Measurements from ENCODE around the gene GUCD1. TPM values are rescaled to one million over a fixed set of nuclear protein-coding genes. Genes with fewer than 3 reads are reported as not detected.

The GUCD1 gene
- total RNA-seq, 2 experiments from 2014 or later, result 130 to 150 TPM

GRCh38 chr22:24585461-24585860 lies 30.5 kb upstream of the GUCD1 start:
- no peaks in the 10 kb centered on the region for H3K27me3 Mint-ChIP-seq
- CTCF ChIA-PET, result no interaction called here
- ATAC-seq, result no peak

GRCh38 chr22:24584871-24585411 lies 30.0 kb upstream of the GUCD1 start:
- Mint-ChIP-seq H3K9me3 (ENCODE audit: low read depth) (no peaks in the 10 kb centered on the region), H3K4me1 (no peaks in the 10 kb centered on the region), H3K27ac (no peak overlapping the region), H3K27me3 (no peaks in the 10 kb centered on the region), H3K36me3 (no peaks in the 10 kb centered on the region), H3K4me3 (no peak overlapping the region)
- no peak for ATAC-seq
- CTCF ChIA-PET, result no interaction called here
- no peak for DNase-seq

More at GRCh38 chr22:24585461-24585860, 30.5 kb upstream of the GUCD1 start:
- Mint-ChIP-seq H3K9me3 (ENCODE audit: low read depth) (no peaks in the 10 kb centered on the region), H3K36me3 (no peaks in the 10 kb centered on the region), H3K27ac (no peak overlapping the region), H3K4me3 (no peak overlapping the region), H3K4me1 (no peaks in the 10 kb centered on the region)
- DNase-seq, result no peak

DNA sequence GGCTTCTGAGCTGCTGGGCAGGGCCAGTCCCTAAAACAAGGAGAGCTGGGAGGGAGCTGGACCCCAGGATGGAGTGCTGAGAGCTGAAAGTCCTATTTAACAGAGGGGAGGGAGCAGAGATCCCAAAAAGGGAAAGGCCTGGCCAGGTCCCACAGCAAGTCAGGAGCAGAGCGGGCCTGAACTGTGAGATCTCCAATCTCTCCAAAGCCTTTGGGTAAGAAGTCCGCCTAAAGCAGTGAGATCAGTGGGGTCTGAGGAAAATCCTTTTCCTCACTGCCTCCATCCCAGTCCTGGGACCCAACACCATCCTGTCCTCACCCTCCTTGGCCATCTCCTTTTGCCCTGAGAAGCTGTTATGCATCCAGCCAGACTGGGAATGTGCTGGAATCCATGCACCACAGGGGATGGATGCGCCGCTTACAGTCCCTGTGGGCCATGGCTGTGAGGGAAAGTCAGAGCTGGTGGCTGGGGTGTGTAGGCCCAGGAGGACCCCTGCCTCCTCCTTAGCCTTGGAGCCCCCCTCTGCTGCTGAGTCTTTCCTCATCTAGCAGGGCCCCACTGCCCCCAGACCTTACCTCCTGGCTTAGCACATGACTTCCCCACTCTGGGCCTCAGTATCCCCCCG lies 29.3 kb upstream of the GUCD1 start:
- H3K36me3 Mint-ChIP-seq, result no peaks in the 10 kb centered on the region
- no peaks in the 10 kb centered on the region for H3K27me3 Mint-ChIP-seq
- H3K9me3 Mint-ChIP-seq (ENCODE audit: low read depth), result no peaks in the 10 kb centered on the region
- CTCF ChIA-PET, result no interaction called here
- H3K27ac Mint-ChIP-seq, result no peak overlapping the region
- DNase-seq, result no peak
- H3K4me3 Mint-ChIP-seq, result no peak overlapping the region
- H3K4me1 Mint-ChIP-seq, result no peaks in the 10 kb centered on the region
- no peak for ATAC-seq

DNA sequence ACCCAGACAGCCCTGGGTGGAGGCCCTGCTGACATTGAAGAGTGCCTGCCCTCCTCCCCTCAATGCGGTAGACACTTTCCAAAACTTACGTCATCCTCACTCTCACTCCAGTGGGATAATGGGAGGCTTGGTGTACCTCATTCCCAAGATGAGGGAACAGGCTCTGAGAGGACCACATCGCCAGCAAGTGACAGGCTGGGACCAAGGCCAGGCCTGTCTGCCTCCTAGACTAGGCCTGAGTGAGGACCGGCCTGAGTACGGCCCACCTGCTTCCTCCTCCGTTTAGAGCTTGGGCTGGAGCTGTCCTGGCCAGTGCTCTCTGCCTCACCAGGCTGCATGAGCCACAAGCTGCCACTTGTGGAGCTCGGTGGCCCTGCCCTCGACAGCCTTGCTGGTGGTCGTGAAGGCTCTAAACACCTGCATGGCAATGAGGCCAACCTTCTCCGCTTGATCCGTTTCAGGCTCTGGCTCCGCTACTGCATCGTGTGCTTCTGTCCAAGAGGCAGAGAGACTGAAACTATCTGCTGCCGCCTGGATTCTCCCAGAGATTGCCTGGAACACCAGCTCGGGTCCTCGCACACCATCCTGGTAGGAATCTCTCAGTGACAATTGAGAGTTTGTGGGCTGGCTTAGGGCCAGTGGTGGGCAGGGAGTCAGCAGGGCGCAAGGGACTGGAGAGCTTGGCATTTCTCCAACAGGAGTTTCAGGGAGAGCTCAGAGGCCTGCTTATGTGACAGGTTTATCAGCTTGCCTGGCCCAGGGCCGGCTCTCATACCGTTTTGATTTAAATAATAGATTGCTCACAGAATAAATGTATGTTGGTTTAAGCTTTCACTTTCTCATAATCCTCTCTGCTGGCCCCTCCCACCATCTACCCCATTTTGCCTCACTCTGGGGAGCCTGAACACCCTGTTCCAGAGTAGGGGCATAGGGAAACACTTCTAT lies 28.6 kb upstream of the GUCD1 start:
- Mint-ChIP-seq H3K9me3 (ENCODE audit: low read depth) (no peaks in the 10 kb centered on the region), H3K4me1 (no peaks in the 10 kb centered on the region), H3K27me3 (no peaks in the 10 kb centered on the region), H3K4me3 (no peak overlapping the region), H3K36me3 (no peaks in the 10 kb centered on the region), H3K27ac (no peak overlapping the region)
- ATAC-seq (peak; percentile 29), DNase-seq (no peak)
- CTCF ChIA-PET, result no interaction called here

- ATAC-seq (no peak), DNase-seq (no peak)
- CTCF ChIA-PET, result no interaction called here
- H3K27ac Mint-ChIP-seq, result no peak overlapping the region
- no peaks in the 10 kb centered on the region for H3K27me3 Mint-ChIP-seq
- no peaks in the 10 kb centered on the region for H3K4me1 Mint-ChIP-seq
- H3K9me3 Mint-ChIP-seq (ENCODE audit: low read depth), result no peaks in the 10 kb centered on the region
- H3K36me3 Mint-ChIP-seq, result no peaks in the 10 kb centered on the region
- H3K4me3 Mint-ChIP-seq, result no peak overlapping the region
Measured at GRCh38 chr22:24582056-24582814, 27.3 kb upstream of the GUCD1 start.

GRCh38 chr22:24580276-24580675 lies 25.3 kb upstream of the GUCD1 start:
- no peak for DNase-seq
- Mint-ChIP-seq H3K9me3 (ENCODE audit: low read depth) (no peaks in the 10 kb centered on the region), H3K36me3 (no peaks in the 10 kb centered on the region), H3K27me3 (no peaks in the 10 kb centered on the region), H3K4me3 (no peak overlapping the region), H3K27ac (no peak overlapping the region), H3K4me1 (no peaks in the 10 kb centered on the region)
- ATAC-seq, result no peak
- CTCF ChIA-PET, result interaction anchor here (0.7 kb wide), 1 partner anchor 61 kb away, joined by 3 read pairs; no protein-coding TSS in a partner anchor

GRCh38 chr22:24579258-24579601 lies 24.3 kb upstream of the GUCD1 start:
- H3K4me1 Mint-ChIP-seq, result no peaks in the 10 kb centered on the region
- no peak for DNase-seq
- no peak overlapping the region for H3K27ac Mint-ChIP-seq
- H3K36me3 Mint-ChIP-seq, result peaks cover 8% of the 10 kb centered on the region
- no peak overlapping the region for H3K4me3 Mint-ChIP-seq
- H3K27me3 Mint-ChIP-seq, result no peaks in the 10 kb centered on the region
- CTCF ChIA-PET, result no interaction called here
- no peak for ATAC-seq
- H3K9me3 Mint-ChIP-seq (ENCODE audit: low read depth), result no peaks in the 10 kb centered on the region

DNA sequence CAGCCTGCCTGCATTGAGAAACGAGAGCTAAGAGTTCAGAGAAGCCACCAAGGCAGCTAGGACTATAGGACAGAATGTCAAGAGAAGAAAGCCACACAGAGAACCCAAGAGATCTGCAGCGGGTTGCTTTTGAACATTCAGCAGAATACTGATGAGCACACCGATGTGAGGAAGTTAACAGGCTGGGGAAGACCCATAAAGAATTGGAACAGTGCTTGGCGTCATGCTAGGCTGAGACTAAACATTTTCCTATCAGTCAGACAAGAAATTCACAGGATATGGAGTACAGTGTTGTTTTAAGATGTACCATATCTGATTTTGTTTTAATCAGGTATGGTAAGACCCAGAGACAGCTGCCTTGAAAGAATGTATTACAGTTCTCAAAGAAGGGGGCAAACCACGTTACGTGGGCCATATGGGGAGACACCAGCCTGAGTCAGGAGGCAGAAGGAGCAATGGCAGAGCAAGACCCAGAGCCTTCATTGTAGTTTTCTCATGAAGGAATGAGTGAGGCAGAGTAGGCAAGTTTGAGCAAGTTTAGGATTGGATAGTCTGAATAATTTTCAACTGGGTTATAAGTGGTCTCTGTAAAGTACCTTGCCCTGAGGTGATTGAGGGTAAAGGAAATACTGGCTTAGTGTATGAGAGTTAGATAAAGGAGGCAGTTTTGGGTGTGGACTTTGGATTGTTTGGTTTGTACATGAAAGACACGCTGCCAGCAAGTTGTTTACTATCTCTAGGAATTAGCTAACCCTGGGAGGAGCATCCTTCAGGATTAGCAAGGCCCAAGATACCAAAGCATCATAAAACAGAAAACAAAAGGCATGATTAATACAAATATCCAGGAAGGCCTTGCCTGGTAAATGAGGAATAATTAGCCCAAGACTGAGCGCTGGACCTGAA lies 23.7 kb upstream of the GUCD1 start:
- Mint-ChIP-seq H3K4me3 (no peak overlapping the region), H3K4me1 (no peaks in the 10 kb centered on the region), H3K27me3 (no peaks in the 10 kb centered on the region), H3K36me3 (peaks cover 10% of the 10 kb centered on the region), H3K27ac (no peak overlapping the region), H3K9me3 (ENCODE audit: low read depth) (no peaks in the 10 kb centered on the region)
- DNase-seq, result no peak
- CTCF ChIA-PET, result interaction anchor here (0.9 to 1.5 kb wide), 2 partner anchors 9 to 12 kb away, joined by 3 read pairs; no protein-coding TSS in a partner anchor
- ATAC-seq, result no peak

DNA sequence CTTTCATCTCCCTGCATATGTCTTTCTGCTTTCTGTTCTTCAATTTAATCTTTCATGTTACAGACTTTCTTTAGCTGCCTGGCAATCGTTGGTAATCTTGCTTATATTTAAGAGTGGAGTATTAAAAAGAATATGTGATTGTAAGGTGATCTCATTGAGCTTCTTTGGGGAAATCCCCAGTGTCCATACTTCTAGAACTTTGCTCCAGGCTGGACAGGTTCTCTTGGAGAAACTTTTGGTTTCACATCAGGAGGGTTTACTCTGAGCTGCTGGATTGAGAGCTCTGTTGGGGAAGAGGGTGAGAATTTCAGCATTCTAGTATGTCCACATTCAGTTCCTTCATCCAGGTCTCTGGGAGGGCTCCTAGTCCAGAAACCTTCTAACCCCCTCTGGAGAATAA lies 21.8 kb upstream of the GUCD1 start:
- Mint-ChIP-seq H3K27me3 (no peaks in the 10 kb centered on the region), H3K4me3 (no peak overlapping the region), H3K36me3 (peaks cover 23% of the 10 kb centered on the region), H3K4me1 (no peaks in the 10 kb centered on the region), H3K9me3 (ENCODE audit: low read depth) (no peaks in the 10 kb centered on the region), H3K27ac (no peak overlapping the region)
- no peak for ATAC-seq
- CTCF ChIA-PET, result no interaction called here
- DNase-seq, result no peak

- CTCF ChIA-PET, result no interaction called here
- no peak for ATAC-seq
- H3K9me3 Mint-ChIP-seq (ENCODE audit: low read depth), result no peaks in the 10 kb centered on the region
- peaks cover 43% of the 10 kb centered on the region for H3K36me3 Mint-ChIP-seq
- DNase-seq, result no peak
- H3K27me3 Mint-ChIP-seq, result no peaks in the 10 kb centered on the region
- H3K4me1 Mint-ChIP-seq, result peaks cover 7% of the 10 kb centered on the region
- no peak overlapping the region for H3K4me3 Mint-ChIP-seq
- peak overlapping the region; percentile 25 for H3K27ac Mint-ChIP-seq
Measured at GRCh38 chr22:24571266-24571665, 16.3 kb upstream of the GUCD1 start.

DNA sequence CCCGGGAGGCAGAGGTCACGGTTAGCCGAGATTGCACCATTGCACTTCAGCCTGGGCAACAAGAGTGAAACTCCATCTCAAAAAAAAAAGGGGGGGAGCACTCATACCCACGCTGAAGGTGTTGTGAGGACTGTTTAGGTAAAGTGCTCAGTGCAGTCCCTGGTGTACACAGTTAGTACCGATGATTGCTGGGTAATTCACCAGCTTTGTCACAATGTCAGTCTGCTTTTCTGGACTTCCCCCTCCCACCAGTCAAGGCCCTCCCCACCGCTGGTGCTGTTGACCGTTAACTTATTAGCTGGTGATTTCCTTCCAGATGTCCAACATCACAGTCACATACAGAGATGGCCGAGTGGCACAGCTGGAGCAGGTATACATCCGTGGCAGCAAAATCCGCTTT lies 12.7 kb upstream of the GUCD1 start:
- ATAC-seq (no peak), DNase-seq (no peak)
- H3K27ac Mint-ChIP-seq, result no peak overlapping the region
- CTCF ChIA-PET, result interaction anchor here (1.2 kb wide), 1 partner anchor 10 kb away, joined by 3 read pairs; no protein-coding TSS in a partner anchor
- H3K27me3 Mint-ChIP-seq, result no peaks in the 10 kb centered on the region
- H3K36me3 Mint-ChIP-seq, result peaks cover 45% of the 10 kb centered on the region
- H3K4me1 Mint-ChIP-seq, result peaks cover 31% of the 10 kb centered on the region
- H3K4me3 Mint-ChIP-seq, result no peak overlapping the region
- no peaks in the 10 kb centered on the region for H3K9me3 Mint-ChIP-seq (ENCODE audit: low read depth)

- Mint-ChIP-seq H3K27me3 (no peaks in the 10 kb centered on the region), H3K36me3 (peaks cover 42% of the 10 kb centered on the region), H3K4me1 (peaks cover 32% of the 10 kb centered on the region), H3K27ac (no peak overlapping the region), H3K9me3 (ENCODE audit: low read depth) (no peaks in the 10 kb centered on the region), H3K4me3 (no peak overlapping the region)
- no peak for DNase-seq
- ATAC-seq, result no peak
- CTCF ChIA-PET, result interaction anchor here (1.2 kb wide), 1 partner anchor 11 kb away, joined by 3 read pairs; no protein-coding TSS in a partner anchor
Measured at GRCh38 chr22:24566899-24567511, 12.1 kb upstream of the GUCD1 start.

Measured in activated CD8-positive, alpha-beta memory T cell treated with anti-CD3 and anti-CD28 coated beads, Interleukin-2, amount 10 ng/mL, durations not matched to agents 7 days and 5 days (primary cell).